ENCODE measurements around the gene INPP5A.
"Not testable (repeated sequence)": the region's sequence is repeated elsewhere in the genome, so short reads cannot be mapped to it uniquely, and the experiment has no call there.

The INPP5A gene

DNA sequence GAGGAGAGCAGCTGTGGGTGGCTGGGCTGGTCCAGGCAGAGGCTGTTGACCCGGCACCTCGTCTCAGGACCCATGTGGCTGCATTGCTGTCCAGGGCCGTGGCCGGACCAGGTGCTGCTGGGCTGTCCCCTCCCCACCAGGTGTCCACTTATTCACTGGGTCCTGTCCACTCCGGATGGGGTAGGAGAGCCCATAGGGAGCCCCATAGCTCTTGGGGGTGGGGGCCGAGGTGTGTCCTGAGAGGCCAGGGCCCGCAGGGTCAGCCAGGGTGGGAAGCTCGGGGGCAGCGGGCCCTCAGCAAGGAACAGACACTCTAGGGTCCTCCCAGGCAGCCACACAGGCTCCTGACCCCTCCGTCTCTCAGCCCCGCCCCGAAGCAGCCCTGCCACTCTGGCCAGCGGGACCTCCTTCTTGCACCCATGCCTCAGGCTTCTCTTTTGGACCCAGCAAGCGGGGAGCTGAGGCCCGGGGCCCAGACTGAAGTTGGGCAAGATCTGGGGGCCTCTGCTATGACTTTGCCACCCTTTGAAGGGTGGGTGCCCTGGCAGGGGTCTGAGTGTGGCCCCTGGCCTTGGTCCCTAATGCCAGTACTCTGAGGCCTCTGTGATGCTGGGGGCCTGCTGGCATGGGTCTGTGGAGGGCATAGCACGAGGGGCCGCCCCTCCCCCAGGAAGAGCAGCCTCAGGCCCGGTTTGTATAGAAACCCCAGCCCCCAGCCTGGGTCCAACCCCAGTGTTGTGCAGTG is 162.0 kb downstream of the INPP5A start:
- DNase-seq, result no peak
- TF ChIP-seq POLR2A (IDR thresholded peaks at IDR 0.05; ENCODE audit: low read length) (no peak), GATA1 (IDR thresholded peaks at IDR 0.05; ENCODE audit: low read depth, low read length) (no peak)

GRCh38 chr10:132700156-132701098 is 162.8 kb downstream of the INPP5A start:
- TF ChIP-seq GATA1 (IDR thresholded peaks at IDR 0.05; ENCODE audit: low read depth, low read length), result no peak
- DNase-seq, result no peak

DNA sequence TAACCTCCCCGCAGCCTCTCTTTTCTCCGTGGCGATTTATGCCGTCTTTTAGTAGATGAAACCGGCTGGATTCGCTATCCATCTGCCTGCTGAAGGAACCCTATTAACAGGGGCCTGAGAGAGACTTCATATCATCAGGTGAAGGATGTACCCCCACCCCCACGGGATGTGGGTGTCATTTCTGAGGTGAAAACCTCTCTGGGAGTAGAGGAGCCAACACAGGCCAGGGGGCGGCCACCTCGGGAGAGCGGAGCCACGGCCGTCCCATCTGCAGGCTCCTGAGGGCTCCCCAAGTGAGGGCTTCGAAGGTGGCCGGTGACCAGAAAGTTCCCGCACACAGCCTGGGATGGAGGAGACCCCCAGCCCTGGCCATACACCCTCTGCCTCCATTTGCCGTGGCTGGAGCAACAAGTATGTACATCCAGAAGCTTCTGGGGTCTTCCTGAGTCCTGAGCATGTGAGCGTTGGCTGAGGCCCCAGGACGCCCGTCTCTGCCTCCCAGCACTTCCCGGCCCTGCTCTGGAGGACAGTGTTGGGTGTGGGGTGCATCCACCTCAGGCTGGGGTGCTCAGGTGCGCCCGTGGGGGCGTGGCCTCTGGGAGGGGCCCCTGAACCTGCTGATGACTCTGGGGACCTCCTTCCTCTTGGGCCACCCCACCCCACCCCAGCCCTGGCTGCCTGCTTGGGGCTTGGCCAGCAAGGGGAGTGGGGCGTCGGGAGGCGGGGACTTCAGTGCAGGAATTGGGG is 163.7 kb downstream of the INPP5A start:
- TF ChIP-seq GATA1 (IDR thresholded peaks at IDR 0.05; ENCODE audit: low read depth, low read length), result no peak
- TF ChIP-seq POLR2A (IDR thresholded peaks at IDR 0.05; ENCODE audit: low read length), result no peak
- no peak for DNase-seq

- TF ChIP-seq POLR2A (IDR thresholded peaks at IDR 0.05; ENCODE audit: low read length), result no peak
- no peak for TF ChIP-seq GATA1 (IDR thresholded peaks at IDR 0.05; ENCODE audit: low read depth, low read length)
These were observed 164.2 kb downstream of the INPP5A start for GRCh38 chr10:132701846-132702190.

GRCh38 chr10:132702601-132703418 is 165.2 kb downstream of the INPP5A start:
- DNase-seq, result no peak
- TF ChIP-seq POLR2A (IDR thresholded peaks at IDR 0.05; ENCODE audit: low read length) (no peak), GATA1 (IDR thresholded peaks at IDR 0.05; ENCODE audit: low read depth, low read length) (no peak)

More at GRCh38 chr10:132701846-132702190, 164.2 kb downstream of the INPP5A start:
- no peak for DNase-seq

DNA sequence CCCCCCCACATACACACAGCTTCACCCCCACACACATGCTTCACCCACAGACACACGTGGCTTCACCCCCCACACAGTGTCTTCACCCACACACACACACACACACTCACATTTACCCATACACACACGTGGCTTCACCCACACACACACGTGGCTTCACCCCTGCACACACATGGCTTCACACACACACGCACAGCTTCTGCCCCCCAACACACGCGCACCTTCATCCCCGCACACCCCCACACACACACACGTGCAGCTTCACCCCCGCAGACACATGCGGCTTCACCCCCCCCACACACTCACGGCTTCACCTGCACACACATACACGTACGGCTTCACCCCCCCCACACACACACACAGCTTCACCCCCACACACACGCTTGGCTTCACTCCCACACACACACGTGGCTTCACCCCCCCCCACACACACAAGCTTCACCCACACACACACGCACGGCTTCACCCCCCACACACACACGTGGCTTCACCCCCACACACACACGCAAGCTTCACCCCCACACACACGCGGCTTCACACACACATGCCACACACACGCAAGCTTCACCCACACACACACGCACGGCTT is 165.9 kb downstream of the INPP5A start:
- DNase-seq, result no peak
- TF ChIP-seq GATA1 (IDR thresholded peaks at IDR 0.05; ENCODE audit: low read depth, low read length) (no peak), POLR2A (IDR thresholded peaks at IDR 0.05; ENCODE audit: low read length) (no peak)

GRCh38 chr10:132704008-132704814 is 166.6 kb downstream of the INPP5A start:
- DNase-seq, result no peak
- TF ChIP-seq GATA1 (IDR thresholded peaks at IDR 0.05; ENCODE audit: low read depth, low read length) (no peak), POLR2A (IDR thresholded peaks at IDR 0.05; ENCODE audit: low read length) (no peak)

GRCh38 chr10:132704815-132705064 is 167.2 kb downstream of the INPP5A start:
- DNase-seq, result not testable (repeated sequence)

- no peak for TF ChIP-seq GATA1 (IDR thresholded peaks at IDR 0.05; ENCODE audit: low read depth, low read length)
- no peak for TF ChIP-seq POLR2A (IDR thresholded peaks at IDR 0.05; ENCODE audit: low read length)
- DNase-seq, result no peak
These were observed 167.6 kb downstream of the INPP5A start for GRCh38 chr10:132705173-132705572.

DNA sequence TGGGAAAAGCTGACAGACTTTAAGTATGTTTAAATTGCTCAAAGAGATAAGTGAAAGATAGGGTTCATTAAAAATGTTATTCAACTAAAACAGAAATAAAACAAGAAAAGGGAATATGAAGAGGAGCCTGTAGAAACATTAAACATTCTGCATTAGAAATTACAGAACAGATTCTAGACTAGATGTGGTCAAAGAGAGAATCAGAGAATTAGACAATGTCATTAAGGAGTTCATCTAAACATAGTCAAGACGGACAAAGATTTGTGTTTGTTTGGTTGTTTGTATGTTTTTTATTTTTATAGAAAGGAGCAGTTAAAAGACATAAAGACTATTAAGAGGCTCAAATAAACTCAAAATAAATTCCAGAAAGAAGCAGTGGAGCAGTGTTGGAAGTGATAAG is 168.4 kb downstream of the INPP5A start:
- no peak for DNase-seq
- no peak for TF ChIP-seq GATA1 (IDR thresholded peaks at IDR 0.05; ENCODE audit: low read depth, low read length)
- TF ChIP-seq POLR2A (IDR thresholded peaks at IDR 0.05; ENCODE audit: low read length), result no peak

- DNase-seq, result no peak
- TF ChIP-seq GATA1 (IDR thresholded peaks at IDR 0.05; ENCODE audit: low read depth, low read length) (no peak), POLR2A (IDR thresholded peaks at IDR 0.05; ENCODE audit: low read length) (no peak)
These were observed 169.1 kb downstream of the INPP5A start for GRCh38 chr10:132706701-132707100.

GRCh38 chr10:132707121-132707775 is 169.7 kb downstream of the INPP5A start:
- no peak for DNase-seq
- TF ChIP-seq POLR2A (IDR thresholded peaks at IDR 0.05; ENCODE audit: low read length) (no peak), GATA1 (IDR thresholded peaks at IDR 0.05; ENCODE audit: low read depth, low read length) (no peak)

Data from erythroblast (primary cell).